A549 (cell line): Measurements from ENCODE around the gene HEATR1.

Source experiments
- CTCF ChIP-seq: fragments of >200 bp; sonication (Bioruptor Twin); formaldehyde crosslinking; IDR thresholded peaks from 3 replicates; pipeline ENCODE4 v1.5.1; 2016
- NFE2L2 ChIP-seq: fragments of 150-350 bp; conservative IDR thresholded peaks from 2 replicates; pipeline ENCODE4 v1.6.1; 2014; ENCODE audit warnings: low read length

- TF ChIP-seq CTCF (no peak), NFE2L2 (no peak)
These were observed 38.8 kb downstream of the HEATR1 start for GRCh38 chr1:236565530-236565929.
